Stomach (tissue), 9 donors: Measurements from ENCODE around the gene JAGN1. TPM values are rescaled to one million over a fixed set of nuclear protein-coding genes. Genes with fewer than 3 reads are reported as not detected.
A peak's percentile ranks its signal among the peaks of the same experiment; 100 is the strongest.
"Not testable (repeated sequence)": the region's sequence is repeated elsewhere in the genome, so short reads cannot be mapped to it uniquely, and the experiment has no call there.

Experiments used
- DNase-seq, 2 donors: peaks; one replicate each; pipeline versions ENCODE4 v3.0.0 to v3.0.0-alpha.2; 2013 to 2019
- H3K27ac ChIP-seq, 5 donors: fragments of 200-600 bp in 4 of 5; sonication (generic) in 4 of 5; one replicate each; pipeline ENCODE4 v1.5.1; 2013 to 2019; ENCODE audit warnings: mild to moderate bottlenecking in 1 of 5, moderate library complexity in 1 of 5
- H3K27me3 ChIP-seq, 3 donors: fragments of 200-600 bp; sonication (generic); one replicate each; pipeline ENCODE4 v1.5.1; 2017 to 2019; ENCODE audit warnings: mixed run types in 1 of 3
- H3K36me3 ChIP-seq, 4 donors: fragments of 200-600 bp; sonication (generic); 1 replicate in 3 of 4; 2 replicates in 1 of 4; pipeline ENCODE4 v1.5.1; 2016 to 2019
- H3K4me1 ChIP-seq, 4 donors: fragments of 200-600 bp; sonication (generic); one replicate each; pipeline ENCODE4 v1.5.1; 2016 to 2019
- H3K4me3 ChIP-seq, 4 donors: fragments of 200-600 bp; sonication (generic) in 3 of 4; one replicate each; pipeline ENCODE4 v1.5.1; 2016 to 2019; ENCODE audit warnings: mild to moderate bottlenecking in 1 of 4
- H3K9me3 ChIP-seq, 4 donors: fragments of 200-600 bp; sonication (generic); one replicate each; pipeline ENCODE4 v1.5.1; 2016 to 2019
- EP300 ChIP-seq: sonication (generic); formaldehyde crosslinking; IDR thresholded peaks from one replicate; pipeline ENCODE4 v1.6.1; 2017; ENCODE audit warnings: antibody characterized with exemption
- POLR2A ChIP-seq, 4 donors: fragments of 450-650 bp; IDR thresholded peaks; one replicate each; pipeline ENCODE4 v1.6.1; 2016; ENCODE audit warnings: antibody characterized with exemption in 4 of 4, control low read depth in 2 of 4, mild to moderate bottlenecking in 1 of 4, moderate library complexity in 1 of 4
- POLR2AphosphoS5 ChIP-seq, 3 donors: sonication (generic); formaldehyde crosslinking; IDR thresholded peaks; one replicate each; pipeline ENCODE4 v1.6.1; 2016; ENCODE audit warnings: antibody characterized with exemption in 3 of 3
- WGBS, 5 donors: extraction: QIAGEN DNeasy Blood & Tissue Kit in 3 of 5; methylation state at CpG; one replicate each; pipeline versions ENCODE4 v1.1.5 to v1.1.7; 2013 to 2018; 5-methylcytosine and 5-hydroxymethylcytosine counted together
- intact Hi-C: fragments of 100-400 bp; cut with DNase I; formaldehyde crosslinking; loops from one replicate; pipeline ENCODE4 v1.15.1; 2023; ENCODE audit warnings: low total_unique reads
- polyA plus RNA-seq, 3 donors: library from polyadenylated mRNA; stranded (reverse); fragments of 200-250 nt; gene quantifications; one replicate each; pipeline ENCODE4 v1.2.3, GENCODE V29; 2013
- total RNA-seq, 5 donors: library from RNA; depleted of rRNA; stranded (reverse); fragments of >200 nt; gene quantifications; one replicate each; pipeline versions ENCODE4 v1.1.0 to v1.2.3, GENCODE V29; 2014 to 2016
- TF ChIP-seq, protein P1 (sequence below), 7 experiments: fragments of 450-650 bp in 4 of 7; fragments of 200-600 bp in 3 of 7; sonication (generic) in 3 of 7; IDR thresholded peaks; one replicate each; pipeline ENCODE4 v1.5.1; 2016 to 2019; ENCODE audit warnings: antibody characterized with exemption in 7 of 7, control low read depth in 2 of 7, mild to moderate bottlenecking in 1 of 7
- donor health status: healthy with polysubstance abuse.
- donor health status: Bipolar disorder and iron deficiency.
- donor health status: healthy.

The JAGN1 gene
- total and polyA plus RNA-seq, 8 donors, result 9.4 to 56.6 (median 26.5) TPM; not detected in 1

DNA sequence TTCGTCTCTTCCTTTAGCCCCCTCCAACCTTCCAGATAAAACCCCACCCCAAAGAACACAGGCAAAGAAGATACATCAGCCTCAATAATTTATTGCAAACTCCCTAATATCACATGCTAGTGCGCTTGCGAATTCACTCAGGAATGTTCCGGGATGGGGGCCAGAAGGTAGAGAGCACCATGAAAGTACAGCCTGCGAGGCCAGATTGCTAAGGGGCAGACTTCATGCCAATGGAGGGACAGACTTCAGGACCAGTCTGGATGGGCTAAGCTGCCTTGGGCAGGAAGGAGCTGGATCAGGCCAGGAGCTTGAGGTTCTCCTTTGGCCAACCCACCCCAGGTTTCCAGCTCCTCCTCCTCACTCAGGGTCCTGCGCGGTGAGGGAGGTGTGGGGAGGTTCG is 23.8 kb upstream of the JAGN1 start:
- intact Hi-C loops, result no loop called here
- H3K9me3 ChIP-seq, result no peaks in the 10 kb centered on the region
- peak in 1 of 2 donors; percentile 51 for DNase-seq
- H3K36me3 ChIP-seq, result no peaks in the 10 kb centered on the region
- no peak for TF ChIP-seq POLR2A (IDR thresholded peaks at IDR 0.05)
- TF ChIP-seq EP300, result no peak
- TF ChIP-seq POLR2AphosphoS5 (IDR thresholded peaks at IDR 0.05), result no peak
- TF ChIP-seq, protein P1, sequence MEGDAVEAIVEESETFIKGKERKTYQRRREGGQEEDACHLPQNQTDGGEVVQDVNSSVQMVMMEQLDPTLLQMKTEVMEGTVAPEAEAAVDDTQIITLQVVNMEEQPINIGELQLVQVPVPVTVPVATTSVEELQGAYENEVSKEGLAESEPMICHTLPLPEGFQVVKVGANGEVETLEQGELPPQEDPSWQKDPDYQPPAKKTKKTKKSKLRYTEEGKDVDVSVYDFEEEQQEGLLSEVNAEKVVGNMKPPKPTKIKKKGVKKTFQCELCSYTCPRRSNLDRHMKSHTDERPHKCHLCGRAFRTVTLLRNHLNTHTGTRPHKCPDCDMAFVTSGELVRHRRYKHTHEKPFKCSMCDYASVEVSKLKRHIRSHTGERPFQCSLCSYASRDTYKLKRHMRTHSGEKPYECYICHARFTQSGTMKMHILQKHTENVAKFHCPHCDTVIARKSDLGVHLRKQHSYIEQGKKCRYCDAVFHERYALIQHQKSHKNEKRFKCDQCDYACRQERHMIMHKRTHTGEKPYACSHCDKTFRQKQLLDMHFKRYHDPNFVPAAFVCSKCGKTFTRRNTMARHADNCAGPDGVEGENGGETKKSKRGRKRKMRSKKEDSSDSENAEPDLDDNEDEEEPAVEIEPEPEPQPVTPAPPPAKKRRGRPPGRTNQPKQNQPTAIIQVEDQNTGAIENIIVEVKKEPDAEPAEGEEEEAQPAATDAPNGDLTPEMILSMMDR (IDR thresholded peaks at IDR 0.05), result no peak
- H3K27ac ChIP-seq, result peak overlapping the region in 4 of 5 donors; percentile 12 to 86 (median 21)
- H3K4me3 ChIP-seq, result no peak overlapping the region
- 71 to 93% (median 87%) methylated on average over 8 of the region's 8 CpGs for WGBS, 5 donors
- peaks cover 14 to 43% (median 24%) of the 10 kb centered on the region in 4 donors for H3K4me1 ChIP-seq
- no peaks in the 10 kb centered on the region for H3K27me3 ChIP-seq

- H3K36me3 ChIP-seq, result no peaks in the 10 kb centered on the region
- no peak for DNase-seq
- H3K4me1 ChIP-seq, result peaks cover 14 to 43% (median 23%) of the 10 kb centered on the region in 4 donors
- H3K9me3 ChIP-seq, result no peaks in the 10 kb centered on the region
- intact Hi-C loops, result no loop called here
- WGBS, 5 donors, result 87 to 94% (median 88%) methylated on average over 12 of the region's 12 CpGs
- H3K4me3 ChIP-seq, result no peak overlapping the region
- peak overlapping the region in 4 of 5 donors; percentile 2 to 86 (median 19) for H3K27ac ChIP-seq
- no peaks in the 10 kb centered on the region for H3K27me3 ChIP-seq
- TF ChIP-seq POLR2AphosphoS5 (IDR thresholded peaks at IDR 0.05) (no peak), POLR2A (IDR thresholded peaks at IDR 0.05) (no peak), EP300 (no peak)
- TF ChIP-seq, protein P1 (IDR thresholded peaks at IDR 0.05), result no peak
These were observed 23.3 kb upstream of the JAGN1 start for GRCh38 chr3:9867106-9867505.

DNA sequence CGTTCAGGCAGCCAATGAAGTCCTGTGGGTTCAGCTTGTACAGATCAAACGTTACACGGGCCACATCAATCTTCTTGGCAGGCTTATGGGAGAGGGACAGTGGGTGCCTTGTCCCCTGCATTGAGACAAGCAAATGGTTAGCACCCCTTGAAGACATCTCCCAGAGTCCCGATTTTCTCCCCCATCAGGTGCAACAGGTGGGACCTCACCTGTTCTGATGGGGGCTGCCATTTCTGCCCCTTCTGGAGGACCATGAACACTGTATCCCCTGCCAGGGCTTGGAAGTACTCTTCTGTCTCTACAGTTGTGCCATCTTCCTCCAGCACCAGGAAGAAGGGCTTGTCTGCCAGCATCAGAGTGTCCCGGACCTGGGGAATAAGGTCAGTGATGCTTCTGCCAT is 20.5 kb upstream of the JAGN1 start:
- Histone ChIP-seq H3K27ac (no peak overlapping the region), H3K36me3 (no peaks in the 10 kb centered on the region), H3K4me1 (peaks cover 0 to 18% (median 1%) of the 10 kb centered on the region in 4 donors), H3K4me3 (no peak overlapping the region), H3K27me3 (no peaks in the 10 kb centered on the region), H3K9me3 (no peaks in the 10 kb centered on the region)
- TF ChIP-seq POLR2AphosphoS5 (IDR thresholded peaks at IDR 0.05) (no peak), EP300 (no peak), POLR2A (IDR thresholded peaks at IDR 0.05) (no peak)
- TF ChIP-seq, protein P1 (IDR thresholded peaks at IDR 0.05), result no peak
- DNase-seq, result no peak
- intact Hi-C loops, result no loop called here
- 71 to 78% (median 74%) methylated on average over 5 of the region's 5 CpGs for WGBS, 5 donors

DNA sequence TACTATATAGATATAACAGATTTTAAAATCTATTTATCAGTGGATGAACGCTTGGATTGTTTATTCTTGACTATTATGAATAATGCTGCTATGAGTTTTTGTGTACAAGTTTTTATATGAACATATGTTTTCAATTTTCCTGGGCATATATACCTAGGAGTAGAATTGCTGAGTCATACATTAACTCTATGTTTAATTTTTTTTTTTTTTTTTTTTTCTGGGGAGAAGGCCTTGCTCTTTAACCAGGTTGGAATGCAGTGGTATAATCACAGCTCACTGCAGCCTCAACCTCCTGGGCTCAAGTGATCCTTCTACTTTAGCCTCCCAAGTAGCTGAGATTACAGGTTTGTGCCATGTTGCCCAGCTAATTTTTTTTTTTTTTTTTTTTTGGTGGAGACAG is 19.4 kb upstream of the JAGN1 start:
- intact Hi-C loops, result no loop called here
- Histone ChIP-seq H3K27me3 (no peaks in the 10 kb centered on the region), H3K9me3 (no peaks in the 10 kb centered on the region), H3K4me1 (peaks cover 0 to 8% (median 0%) of the 10 kb centered on the region in 4 donors), H3K27ac (no peak overlapping the region), H3K4me3 (no peak overlapping the region), H3K36me3 (no peaks in the 10 kb centered on the region)
- WGBS, 5 donors, result 46 to 91% (median 78%) methylated on average over 1 of the region's 1 CpG
- TF ChIP-seq POLR2A (IDR thresholded peaks at IDR 0.05), result no peak
- DNase-seq, result no peak

- H3K9me3 ChIP-seq, H3K4me1 ChIP-seq, intact Hi-C loops, H3K36me3 ChIP-seq, H3K27me3 ChIP-seq, H3K4me3 ChIP-seq, DNase-seq, H3K27ac ChIP-seq: not testable (repeated sequence)
- WGBS, 5 donors, result 95 to 97% (median 96%) methylated on average over 5 of the region's 5 CpGs
These were observed 18.3 kb upstream of the JAGN1 start for GRCh38 chr3:9872067-9872466.
